ENCODE data around the gene PRR14L. TPM values are rescaled to one million over a fixed set of nuclear protein-coding genes. Genes with fewer than 3 reads are reported as not detected.

Gene PRR14L
- total RNA-seq, 4 donors from 2014 or later, result 18.7 to 38.8 (median 29.4) TPM

DNA sequence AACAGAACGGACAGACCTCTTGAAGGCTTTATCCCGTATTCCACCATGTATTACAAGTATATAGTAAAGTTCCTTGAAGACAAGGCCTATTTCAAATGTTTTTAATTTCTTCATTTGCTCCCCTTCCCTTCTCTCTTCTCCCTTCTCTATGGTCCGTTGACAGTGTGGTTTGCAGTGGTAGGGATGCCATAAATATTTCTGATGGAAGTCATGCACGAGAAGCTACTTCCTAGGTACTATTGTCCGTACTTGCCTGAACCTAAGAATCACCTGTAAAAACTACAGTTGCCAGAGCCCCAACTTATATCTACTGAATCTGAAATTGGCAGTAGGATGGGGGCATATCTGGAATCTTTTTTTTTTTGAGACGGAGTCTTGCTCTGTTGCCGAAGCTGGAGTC lies 90.7 kb downstream of the PRR14L start:
- TF ChIP-seq POLR2A (IDR thresholded peaks at IDR 0.05), result no peak
- TF ChIP-seq, protein P1, sequence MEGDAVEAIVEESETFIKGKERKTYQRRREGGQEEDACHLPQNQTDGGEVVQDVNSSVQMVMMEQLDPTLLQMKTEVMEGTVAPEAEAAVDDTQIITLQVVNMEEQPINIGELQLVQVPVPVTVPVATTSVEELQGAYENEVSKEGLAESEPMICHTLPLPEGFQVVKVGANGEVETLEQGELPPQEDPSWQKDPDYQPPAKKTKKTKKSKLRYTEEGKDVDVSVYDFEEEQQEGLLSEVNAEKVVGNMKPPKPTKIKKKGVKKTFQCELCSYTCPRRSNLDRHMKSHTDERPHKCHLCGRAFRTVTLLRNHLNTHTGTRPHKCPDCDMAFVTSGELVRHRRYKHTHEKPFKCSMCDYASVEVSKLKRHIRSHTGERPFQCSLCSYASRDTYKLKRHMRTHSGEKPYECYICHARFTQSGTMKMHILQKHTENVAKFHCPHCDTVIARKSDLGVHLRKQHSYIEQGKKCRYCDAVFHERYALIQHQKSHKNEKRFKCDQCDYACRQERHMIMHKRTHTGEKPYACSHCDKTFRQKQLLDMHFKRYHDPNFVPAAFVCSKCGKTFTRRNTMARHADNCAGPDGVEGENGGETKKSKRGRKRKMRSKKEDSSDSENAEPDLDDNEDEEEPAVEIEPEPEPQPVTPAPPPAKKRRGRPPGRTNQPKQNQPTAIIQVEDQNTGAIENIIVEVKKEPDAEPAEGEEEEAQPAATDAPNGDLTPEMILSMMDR (IDR thresholded peaks at IDR 0.05), result no peak
- H3K27ac ChIP-seq, result no peak overlapping the region
- DNase-seq, result no peak
- intact Hi-C loops (cut with DNase I), result no loop called here
- peaks cover 11 to 13% of the 10 kb centered on the region in 2 donors for H3K4me1 ChIP-seq
- H3K4me3 ChIP-seq (replicated peaks in 1 of 3), result no peak overlapping the region
- WGBS, 2 donors, result 80 to 85% methylated on average over 7 of the region's 7 CpGs
- H3K9me3 ChIP-seq, result no peaks in the 10 kb centered on the region
- no peaks in the 10 kb centered on the region for H3K27me3 ChIP-seq
- H3K36me3 ChIP-seq, result no peaks in the 10 kb centered on the region

DNA sequence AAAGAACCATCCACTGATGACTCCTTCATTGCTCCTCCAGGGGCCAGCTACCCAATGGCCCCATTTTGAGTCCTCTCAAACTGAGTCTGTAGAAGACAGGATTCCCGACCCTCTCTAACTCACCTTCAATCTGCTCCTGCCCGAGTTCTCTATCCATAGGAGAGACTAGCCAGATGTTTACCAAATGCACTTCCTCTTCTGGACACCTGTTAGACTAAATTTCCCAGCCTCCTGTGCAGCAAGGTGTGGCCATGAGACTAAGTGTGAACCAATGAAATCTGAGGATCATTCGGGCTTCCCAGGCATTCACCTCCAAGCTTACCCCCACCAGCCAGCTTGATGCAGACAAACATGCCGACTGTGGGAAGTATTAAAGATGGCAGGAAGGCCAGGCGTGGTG lies 95.5 kb downstream of the PRR14L start:
- TF ChIP-seq POLR2A (IDR thresholded peaks at IDR 0.05), result no peak
- no peak for DNase-seq
- no peaks in the 10 kb centered on the region for H3K36me3 ChIP-seq
- no peaks in the 10 kb centered on the region for H3K9me3 ChIP-seq
- no peaks in the 10 kb centered on the region for H3K27me3 ChIP-seq
- H3K4me1 ChIP-seq, result peaks cover 7 to 22% of the 10 kb centered on the region in 2 donors
- no peak overlapping the region for H3K4me3 ChIP-seq (replicated peaks in 1 of 3)
- H3K27ac ChIP-seq, result no peak overlapping the region
- intact Hi-C loops (cut with DNase I), result no loop called here
- 88 to 94% methylated on average over 5 of the region's 5 CpGs for WGBS, 2 donors

DNA sequence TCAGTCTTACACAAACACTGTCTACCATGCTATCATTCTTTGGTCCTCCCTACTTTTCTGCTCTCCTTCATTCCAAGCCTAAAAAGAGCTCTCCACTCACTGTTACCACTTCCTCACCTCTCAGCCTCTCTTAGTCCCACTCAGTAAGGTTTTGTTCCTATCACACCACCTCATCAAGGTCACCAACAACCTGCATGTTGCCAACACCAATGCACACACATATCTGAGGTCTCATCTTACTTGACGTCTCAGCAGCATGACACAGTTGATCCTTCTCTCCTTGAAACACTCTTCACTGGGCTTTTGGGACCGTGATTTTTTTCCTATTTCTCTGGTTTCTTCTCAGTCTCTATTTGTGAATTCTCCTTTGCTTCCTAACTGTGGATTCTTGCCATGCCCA lies 96.0 kb downstream of the PRR14L start:
- Histone ChIP-seq H3K9me3 (no peaks in the 10 kb centered on the region), H3K27me3 (no peaks in the 10 kb centered on the region), H3K4me1 (peaks cover 7 to 23% of the 10 kb centered on the region in 2 donors), H3K4me3 (replicated peaks in 1 of 3) (no peak overlapping the region), H3K27ac (no peak overlapping the region), H3K36me3 (no peaks in the 10 kb centered on the region)
- intact Hi-C loops (cut with DNase I), result no loop called here
- WGBS, 2 donors, result 86 to 94% methylated on average over 2 of the region's 2 CpGs
- DNase-seq, result no peak
- TF ChIP-seq, protein P1 (IDR thresholded peaks at IDR 0.05), result no peak
- TF ChIP-seq POLR2A (IDR thresholded peaks at IDR 0.05), result no peak

DNA sequence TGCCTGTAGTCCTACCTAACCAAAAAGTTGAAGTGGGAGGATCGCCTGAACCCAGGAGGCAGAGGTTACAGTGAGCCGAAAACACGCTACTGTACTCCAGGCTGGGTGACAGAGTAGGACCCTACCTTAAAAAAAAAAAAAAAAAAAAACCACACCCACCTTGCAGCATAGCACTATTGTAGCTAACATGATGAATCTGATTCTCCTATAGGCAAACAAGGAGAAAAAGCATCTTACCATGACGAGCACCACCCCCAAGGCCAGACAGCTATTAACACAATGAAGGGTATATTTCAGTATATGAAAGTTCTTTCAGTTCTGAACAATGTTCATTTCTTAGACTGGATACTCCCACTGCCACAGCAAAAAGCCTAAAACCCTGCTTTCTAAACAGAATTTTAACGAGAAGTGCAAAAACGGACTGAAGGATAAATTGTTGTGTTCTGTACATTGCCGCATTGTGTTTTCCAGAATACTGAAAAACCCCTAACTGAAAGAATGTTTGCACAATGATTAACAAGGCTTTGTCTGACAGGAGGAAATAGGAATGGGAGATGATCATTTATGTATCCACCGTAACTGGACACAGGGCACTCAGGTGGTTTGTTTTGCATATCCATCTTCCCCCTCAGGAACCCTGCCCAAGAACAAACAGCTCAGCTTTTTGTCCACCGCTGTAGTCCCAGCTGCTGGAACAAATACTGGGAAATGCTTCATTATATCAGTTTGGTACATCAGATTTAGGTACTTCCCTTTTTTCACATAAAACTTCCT lies 96.8 kb downstream of the PRR14L start:
- Histone ChIP-seq H3K27ac (peak overlapping the region in 2 of 3 donors; percentile 49 to 81), H3K27me3 (no peaks in the 10 kb centered on the region), H3K9me3 (no peaks in the 10 kb centered on the region), H3K4me1 (peaks cover 7 to 23% of the 10 kb centered on the region in 2 donors), H3K4me3 (replicated peaks in 1 of 3) (no peak overlapping the region), H3K36me3 (peaks cover 0 to 1% of the 10 kb centered on the region in 2 donors)
- DNase-seq, result no peak
- 90 to 93% methylated on average over 9 of the region's 9 CpGs for WGBS, 2 donors
- intact Hi-C loops (cut with DNase I), result no loop called here
- TF ChIP-seq, protein P1 (IDR thresholded peaks at IDR 0.05), result no peak
- no peak for TF ChIP-seq POLR2A (IDR thresholded peaks at IDR 0.05)

DNA sequence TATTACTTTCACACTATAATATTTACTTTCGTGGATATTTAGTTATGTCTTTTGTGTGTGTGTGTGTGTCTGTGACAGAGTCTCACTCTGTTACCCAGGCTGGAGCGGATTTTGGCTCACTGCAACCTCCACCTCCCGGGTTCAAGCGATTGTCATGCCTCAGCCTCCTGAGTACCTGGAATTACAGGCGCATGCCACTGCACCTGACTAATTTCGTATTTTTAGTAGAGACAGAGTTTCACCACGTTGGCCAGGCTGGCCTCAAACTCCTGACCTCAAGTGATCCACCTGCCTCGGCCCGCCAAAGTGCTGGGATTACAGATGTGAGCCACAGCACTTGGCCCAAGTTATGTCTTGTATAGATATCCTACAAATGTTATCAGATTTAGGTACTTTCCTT lies 97.8 kb downstream of the PRR14L start:
- peaks cover 7 to 23% of the 10 kb centered on the region in 2 donors for H3K4me1 ChIP-seq
- WGBS, 2 donors, result 57 to 62% methylated on average over 9 of the region's 9 CpGs
- no peaks in the 10 kb centered on the region for H3K27me3 ChIP-seq
- H3K27ac ChIP-seq, result peak overlapping the region in 2 of 3 donors; percentile 49 to 81
- DNase-seq, result peak; percentile 36 to 67
- no peaks in the 10 kb centered on the region for H3K9me3 ChIP-seq
- intact Hi-C loops (cut with DNase I), result no loop called here
- H3K36me3 ChIP-seq, result peaks cover 0 to 11% of the 10 kb centered on the region in 2 donors
- no peak overlapping the region for H3K4me3 ChIP-seq (replicated peaks in 1 of 3)
- TF ChIP-seq, protein P1 (IDR thresholded peaks at IDR 0.05), result no peak
- no peak for TF ChIP-seq POLR2A (IDR thresholded peaks at IDR 0.05)
